ENCODE measurements around the gene DDX41.
"Not testable (repeated sequence)": the region's sequence is repeated elsewhere in the genome, so short reads cannot be mapped to it uniquely, and the experiment has no call there.

DDX41 gene

GRCh38 chr5:177537389-177538361, 20.9 kb upstream of the DDX41 start:
- no peak for DNase-seq

GRCh38 chr5:177536386-177536785, 19.6 kb upstream of the DDX41 start:
- no peak for DNase-seq

- peak in 1 of 56 donors; percentile 19 for DNase-seq
Observed at GRCh38 chr5:177535125-177535524, 18.4 kb upstream of the DDX41 start.

GRCh38 chr5:177534433-177534832, 17.7 kb upstream of the DDX41 start:
- DNase-seq: not testable (repeated sequence)

- DNase-seq: no peak
Observed at GRCh38 chr5:177531209-177531940, 14.6 kb upstream of the DDX41 start.

GRCh38 chr5:177530638-177531037, 13.9 kb upstream of the DDX41 start:
- no peak for DNase-seq

- DNase-seq: no peak
Observed at GRCh38 chr5:177529247-177530203, 12.8 kb upstream of the DDX41 start.

GRCh38 chr5:177528631-177529030, 11.9 kb upstream of the DDX41 start:
- DNase-seq: no peak

- DNase-seq: no peak
Observed at GRCh38 chr5:177527595-177527994, 10.8 kb upstream of the DDX41 start.

- DNase-seq: peak in 3 of 56 donors; percentile 9 to 52 (median 19)
Observed at GRCh38 chr5:177526791-177527190, 10.0 kb upstream of the DDX41 start.

- DNase-seq: no peak
Observed at GRCh38 chr5:177526191-177526590, 9.4 kb upstream of the DDX41 start.

GRCh38 chr5:177524941-177525655, 8.3 kb upstream of the DDX41 start:
- DNase-seq: peak in 1 of 56 donors; percentile 18

- DNase-seq: no peak
Observed at GRCh38 chr5:177524539-177524900, 7.8 kb upstream of the DDX41 start.

GRCh38 chr5:177523711-177524538, 7.2 kb upstream of the DDX41 start:
- no peak for DNase-seq

GRCh38 chr5:177520916-177521513, 4.3 kb upstream of the DDX41 start:
- DNase-seq: peak in 2 of 56 donors; percentile 9 to 13

GRCh38 chr5:177520271-177520670, 3.5 kb upstream of the DDX41 start:
- DNase-seq: no peak

GRCh38 chr5:177519463-177520235, 2.9 kb upstream of the DDX41 start:
- no peak for DNase-seq

- no peak for DNase-seq
Observed at GRCh38 chr5:177515580-177515979, 1.2 kb downstream of the DDX41 start.
